IPS-18c (cell line): ENCODE results near the gene BEND6.

Experiments
- H3K4me3 ChIP-seq: 2 replicates; pipeline ENCODE4 v1.7.0; 2013; ENCODE audit warnings: low read depth, mild to moderate bottlenecking, low read length, moderate library complexity; ENCODE audit not compliant: insufficient read depth
- H3K9me3 ChIP-seq: one replicate; pipeline ENCODE4 v1.6.1; 2013; ENCODE audit warnings: mild to moderate bottlenecking, low read length, moderate library complexity; ENCODE audit not compliant: control insufficient read depth, insufficient read depth

Gene BEND6

GRCh38 chr6:56954403-56955170, at the start of gene BEND6:
Gene BEND6, plus strand, starts transcription at chr6:56955107. Its CDS starts 26,704 bp downstream, at chr6:56981811.
- Histone ChIP-seq H3K9me3 (no peaks in the 10 kb centered on the region), H3K4me3 (peak within 1 kb of the TSS; percentile 81)

- H3K4me3 ChIP-seq = no peak overlapping the region
These were observed 49.5 kb upstream of the BEND6 start for GRCh38 chr6:56905378-56905777.

GRCh38 chr6:56906752-56907151, 48.2 kb upstream of the BEND6 start:
- H3K4me3 ChIP-seq = no peak overlapping the region
- H3K9me3 ChIP-seq = no peaks in the 10 kb centered on the region

More at GRCh38 chr6:56905378-56905777, 49.5 kb upstream of the BEND6 start:
- no peaks in the 10 kb centered on the region for H3K9me3 ChIP-seq

- no peak overlapping the region for H3K4me3 ChIP-seq
- H3K9me3 ChIP-seq = no peaks in the 10 kb centered on the region
These were observed 45.6 kb upstream of the BEND6 start for GRCh38 chr6:56909115-56909907.

- H3K9me3 ChIP-seq = no peaks in the 10 kb centered on the region
- no peak overlapping the region for H3K4me3 ChIP-seq
These were observed 43.1 kb upstream of the BEND6 start for GRCh38 chr6:56911847-56912246.

- Histone ChIP-seq H3K4me3 (no peak overlapping the region), H3K9me3 (no peaks in the 10 kb centered on the region)
These were observed 41.4 kb upstream of the BEND6 start for GRCh38 chr6:56913285-56914074.

GRCh38 chr6:56914798-56915658, 39.9 kb upstream of the BEND6 start:
- H3K4me3 ChIP-seq = no peak overlapping the region
- no peaks in the 10 kb centered on the region for H3K9me3 ChIP-seq

- Histone ChIP-seq H3K4me3 (no peak overlapping the region), H3K9me3 (no peaks in the 10 kb centered on the region)
These were observed 39.1 kb upstream of the BEND6 start for GRCh38 chr6:56915832-56916231.

- Histone ChIP-seq H3K4me3 (no peak overlapping the region), H3K9me3 (no peaks in the 10 kb centered on the region)
These were observed 37.9 kb upstream of the BEND6 start for GRCh38 chr6:56916849-56917551.

GRCh38 chr6:56922645-56923044, 32.3 kb upstream of the BEND6 start:
- H3K4me3 ChIP-seq = no peak overlapping the region
- no peaks in the 10 kb centered on the region for H3K9me3 ChIP-seq

- Histone ChIP-seq H3K9me3 (no peaks in the 10 kb centered on the region), H3K4me3 (no peak overlapping the region)
These were observed 31.3 kb upstream of the BEND6 start for GRCh38 chr6:56923565-56923964.

GRCh38 chr6:56927538-56928453, 27.1 kb upstream of the BEND6 start:
- no peak overlapping the region for H3K4me3 ChIP-seq
- H3K9me3 ChIP-seq = no peaks in the 10 kb centered on the region

- no peak overlapping the region for H3K4me3 ChIP-seq
These were observed 24.1 kb upstream of the BEND6 start for GRCh38 chr6:56930846-56931245.

GRCh38 chr6:56932910-56933477, 21.9 kb upstream of the BEND6 start:
- H3K4me3 ChIP-seq = no peak overlapping the region

More at GRCh38 chr6:56930846-56931245, 24.1 kb upstream of the BEND6 start:
- H3K9me3 ChIP-seq = no peaks in the 10 kb centered on the region

GRCh38 chr6:56933650-56934049, 21.3 kb upstream of the BEND6 start:
- H3K4me3 ChIP-seq = no peak overlapping the region
- H3K9me3 ChIP-seq = no peaks in the 10 kb centered on the region

More at GRCh38 chr6:56932910-56933477, 21.9 kb upstream of the BEND6 start:
- H3K9me3 ChIP-seq = no peaks in the 10 kb centered on the region
